Measurements from ENCODE around the gene SP3.

The SP3 gene

GRCh38 chr2:173884025-173884802, 81.0 kb downstream of the SP3 start:
- DNase-seq, result peak; percentile 66

- DNase-seq, result no peak
Observed at GRCh38 chr2:173881886-173882285, 83.3 kb downstream of the SP3 start.

- peak; percentile 79 for DNase-seq
Observed at GRCh38 chr2:173881461-173881860, 83.7 kb downstream of the SP3 start.

- no peak for DNase-seq
Observed at GRCh38 chr2:173880561-173880960, 84.6 kb downstream of the SP3 start.

- no peak for DNase-seq
Observed at GRCh38 chr2:173876833-173877413, 88.2 kb downstream of the SP3 start.

GRCh38 chr2:173874894-173875237, 90.3 kb downstream of the SP3 start:
- DNase-seq, result no peak

- no peak for DNase-seq
Observed at GRCh38 chr2:173874003-173874893, 90.9 kb downstream of the SP3 start.

- DNase-seq, result no peak
Observed at GRCh38 chr2:173872714-173873113, 92.5 kb downstream of the SP3 start.

- no peak for DNase-seq
Observed at GRCh38 chr2:173869244-173870229, 95.6 kb downstream of the SP3 start.

GRCh38 chr2:173868406-173868805, 96.8 kb downstream of the SP3 start:
- no peak for DNase-seq

- DNase-seq, result no peak
Observed at GRCh38 chr2:173866874-173867618, 98.1 kb downstream of the SP3 start.

GRCh38 chr2:173865971-173866873, 99.0 kb downstream of the SP3 start:
- DNase-seq, result no peak

- DNase-seq, result no peak
Observed at GRCh38 chr2:173862612-173863217, 102.5 kb downstream of the SP3 start.

GRCh38 chr2:173860566-173860965, 104.6 kb downstream of the SP3 start:
- no peak for DNase-seq

- no peak for DNase-seq
Observed at GRCh38 chr2:173860082-173860481, 105.1 kb downstream of the SP3 start.

- no peak for DNase-seq
Observed at GRCh38 chr2:173858291-173858731, 106.9 kb downstream of the SP3 start.

All from hematopoietic multipotent progenitor cell treated with erythropoietin and hydrocortisone succinate and interleukin-3 and kit ligand, for 6 days (in vitro differentiated cells).